ENCODE data around the gene PARP4. TPM values are rescaled to one million over a fixed set of nuclear protein-coding genes. Genes with fewer than 3 reads are reported as not detected.

Gene PARP4
- total RNA-seq, 1 experiment from 2014 or later, result 25.9 TPM

- H3K9me3 ChIP-seq (ENCODE audit: control insufficient read depth, low read depth, low read length), result no peaks in the 10 kb centered on the region
- H2BK15ac ChIP-seq (ENCODE audit: low read depth, low read length), result no peak overlapping the region
- no peak overlapping the region for H3T11ph ChIP-seq (ENCODE audit: low read length)
- no peak overlapping the region for H3K27ac ChIP-seq (ENCODE audit: insufficient read length, low read depth, low read length)
- no peak overlapping the region for H2BK20ac ChIP-seq (ENCODE audit: low read depth, low read length, poor library complexity, severe bottlenecking)
- H2AK5ac ChIP-seq (ENCODE audit: insufficient read length, low read length), result no peak overlapping the region
- no peak overlapping the region for H3K27ac Mint-ChIP-seq
- H3K4ac ChIP-seq (ENCODE audit: low read depth, low read length), result no peak overlapping the region
- H3K4me2 ChIP-seq (ENCODE audit: insufficient read depth, insufficient read length, low read length), result no peak overlapping the region
- no peak overlapping the region for H4K8ac ChIP-seq (replicated peaks; ENCODE audit: insufficient read length, low read depth, low read length)
- H2AFZ ChIP-seq (ENCODE audit: low read length), result no peak overlapping the region
- no peaks in the 10 kb centered on the region for H3K36me3 Mint-ChIP-seq (ENCODE audit: insufficient read depth in 1 of 3, low read depth in 3 of 3)
- H4K20me1 ChIP-seq (ENCODE audit: control insufficient read depth, insufficient read depth, insufficient read length), result no peaks in the 10 kb centered on the region
- no peak overlapping the region for H3K4me3 Mint-ChIP-seq
- H3K23ac ChIP-seq (ENCODE audit: insufficient read length, low read depth, low read length), result no peak overlapping the region
- no peaks in the 10 kb centered on the region for H3K79me2 ChIP-seq (ENCODE audit: insufficient read depth, low read length)
- H2BK12ac ChIP-seq (ENCODE audit: insufficient read length, low read depth, low read length), result no peak overlapping the region
- no peak overlapping the region for H3K9ac ChIP-seq (ENCODE audit: extremely low read depth, insufficient read length, low read length)
- no peak overlapping the region for H2BK120ac ChIP-seq (ENCODE audit: low read depth, low read length, poor library complexity, severe bottlenecking)
- H3K4me1 Mint-ChIP-seq, result no peaks in the 10 kb centered on the region
- H3K27me3 Mint-ChIP-seq (ENCODE audit: low read depth), result no peaks in the 10 kb centered on the region
- TF ChIP-seq, protein P1, sequence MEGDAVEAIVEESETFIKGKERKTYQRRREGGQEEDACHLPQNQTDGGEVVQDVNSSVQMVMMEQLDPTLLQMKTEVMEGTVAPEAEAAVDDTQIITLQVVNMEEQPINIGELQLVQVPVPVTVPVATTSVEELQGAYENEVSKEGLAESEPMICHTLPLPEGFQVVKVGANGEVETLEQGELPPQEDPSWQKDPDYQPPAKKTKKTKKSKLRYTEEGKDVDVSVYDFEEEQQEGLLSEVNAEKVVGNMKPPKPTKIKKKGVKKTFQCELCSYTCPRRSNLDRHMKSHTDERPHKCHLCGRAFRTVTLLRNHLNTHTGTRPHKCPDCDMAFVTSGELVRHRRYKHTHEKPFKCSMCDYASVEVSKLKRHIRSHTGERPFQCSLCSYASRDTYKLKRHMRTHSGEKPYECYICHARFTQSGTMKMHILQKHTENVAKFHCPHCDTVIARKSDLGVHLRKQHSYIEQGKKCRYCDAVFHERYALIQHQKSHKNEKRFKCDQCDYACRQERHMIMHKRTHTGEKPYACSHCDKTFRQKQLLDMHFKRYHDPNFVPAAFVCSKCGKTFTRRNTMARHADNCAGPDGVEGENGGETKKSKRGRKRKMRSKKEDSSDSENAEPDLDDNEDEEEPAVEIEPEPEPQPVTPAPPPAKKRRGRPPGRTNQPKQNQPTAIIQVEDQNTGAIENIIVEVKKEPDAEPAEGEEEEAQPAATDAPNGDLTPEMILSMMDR (conservative IDR thresholded peaks at IDR 0.05), result no peak
- DNase-seq, result no peak
- H3K27me3 ChIP-seq (ENCODE audit: insufficient read depth, low read length), result no peaks in the 10 kb centered on the region
- no peaks in the 10 kb centered on the region for H3K23me2 ChIP-seq (ENCODE audit: insufficient read length, low read depth, low read length, poor library complexity, severe bottlenecking)
- no peak overlapping the region for H3K14ac ChIP-seq (ENCODE audit: insufficient read depth, low read length)
- H2BK5ac ChIP-seq (ENCODE audit: insufficient read length, low read length), result no peak overlapping the region
- no peak overlapping the region for H4K5ac ChIP-seq (ENCODE audit: insufficient read length, low read depth, low read length)
- H3K56ac ChIP-seq (ENCODE audit: insufficient read length, low read depth, low read length), result no peak overlapping the region
- no CpG with 5 or more reads among the region's 1 CpG for WGBS (ENCODE audit: extremely low coverage, insufficient read length, low lambda C conversion rate)
- H3K18ac ChIP-seq (ENCODE audit: insufficient read length, low read depth, low read length), result no peak overlapping the region
- H3K4me1 ChIP-seq (ENCODE audit: insufficient read depth, low read length), result no peaks in the 10 kb centered on the region
- no peak overlapping the region for H4K91ac ChIP-seq (ENCODE audit: insufficient read length, low read depth, low read length)
- no peaks in the 10 kb centered on the region for H3K79me1 ChIP-seq (ENCODE audit: insufficient read depth, low read depth, low read length, poor library complexity, severe bottlenecking)
- H3K9me3 Mint-ChIP-seq, result no peaks in the 10 kb centered on the region
These were observed 8.2 kb upstream of the PARP4 start for GRCh38 chr13:24520733-24521132.

All from H9 (cell line).